NCI-H1417 (cell line): ENCODE data around the gene CNGA1.
A peak's percentile ranks its signal among the peaks of the same experiment; 100 is the strongest.
"Not testable (repeated sequence)": the region's sequence is repeated elsewhere in the genome, so short reads cannot be mapped to it uniquely, and the experiment has no call there.

Source experiments
- DNase-seq, 3 experiments: peaks; one replicate each; lab custom pipeline; 2025; lab: John Stamatoyannopoulos, UW

Gene CNGA1

DNA sequence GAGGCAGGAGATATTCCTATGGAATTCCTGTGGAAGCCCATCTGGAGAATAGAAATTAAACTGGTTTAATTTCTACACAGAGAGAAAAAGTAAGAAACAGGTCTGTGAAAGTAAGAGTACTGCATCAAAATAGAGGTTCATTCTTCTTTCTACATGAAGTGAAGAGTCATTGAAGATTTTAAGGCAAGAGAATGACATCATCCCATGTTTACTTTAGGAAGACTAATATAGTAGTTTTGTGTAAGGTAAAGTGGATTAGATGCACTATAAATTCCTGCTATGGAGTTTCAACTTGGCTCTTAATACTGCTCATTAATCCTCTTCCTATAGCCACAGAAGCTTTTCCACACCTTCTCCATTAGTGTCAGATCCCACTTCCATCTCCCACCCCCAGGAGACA, 47.6 kb downstream of the CNGA1 start:
- DNase-seq, result no peak

DNA sequence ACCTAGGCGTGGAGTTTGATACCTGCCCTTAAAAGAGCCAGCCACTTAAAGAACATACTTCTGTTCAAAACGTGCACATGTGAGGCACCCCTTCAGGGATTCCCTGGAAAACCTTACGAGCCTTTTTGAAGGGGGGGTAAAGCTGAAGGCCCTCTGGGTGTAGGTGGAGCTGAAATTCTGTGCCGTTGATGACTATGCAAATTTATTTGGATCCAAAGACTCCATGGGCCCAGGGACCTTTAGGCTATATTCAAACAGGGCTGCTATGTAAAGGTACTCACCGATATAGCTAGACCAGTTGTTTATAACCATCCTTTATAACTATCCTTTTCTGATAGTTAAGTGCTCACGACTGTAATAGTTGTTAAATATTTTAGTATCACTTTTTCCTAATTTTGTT, 61.8 kb downstream of the CNGA1 start:
- DNase-seq, result no peak

DNA sequence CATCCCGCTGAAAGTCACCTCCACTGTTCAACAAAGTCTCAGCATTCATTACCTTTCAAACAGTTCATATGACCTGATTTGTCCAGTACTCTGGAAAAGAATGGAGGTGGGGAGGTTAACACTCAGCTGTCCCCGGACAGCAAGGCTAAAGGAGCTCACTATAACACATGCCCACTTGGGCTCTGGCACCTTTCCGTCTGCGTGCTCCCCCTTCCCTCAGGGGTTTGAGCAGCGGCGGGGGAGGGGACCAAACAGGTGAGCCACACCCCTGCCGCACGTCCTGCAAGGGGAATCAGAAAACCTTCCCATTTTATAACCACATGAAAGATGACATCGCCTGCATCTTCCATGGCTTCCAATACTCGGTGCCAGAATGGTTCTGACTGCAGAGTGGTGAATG, 62.2 kb downstream of the CNGA1 start:
- DNase-seq, result no peak

DNA sequence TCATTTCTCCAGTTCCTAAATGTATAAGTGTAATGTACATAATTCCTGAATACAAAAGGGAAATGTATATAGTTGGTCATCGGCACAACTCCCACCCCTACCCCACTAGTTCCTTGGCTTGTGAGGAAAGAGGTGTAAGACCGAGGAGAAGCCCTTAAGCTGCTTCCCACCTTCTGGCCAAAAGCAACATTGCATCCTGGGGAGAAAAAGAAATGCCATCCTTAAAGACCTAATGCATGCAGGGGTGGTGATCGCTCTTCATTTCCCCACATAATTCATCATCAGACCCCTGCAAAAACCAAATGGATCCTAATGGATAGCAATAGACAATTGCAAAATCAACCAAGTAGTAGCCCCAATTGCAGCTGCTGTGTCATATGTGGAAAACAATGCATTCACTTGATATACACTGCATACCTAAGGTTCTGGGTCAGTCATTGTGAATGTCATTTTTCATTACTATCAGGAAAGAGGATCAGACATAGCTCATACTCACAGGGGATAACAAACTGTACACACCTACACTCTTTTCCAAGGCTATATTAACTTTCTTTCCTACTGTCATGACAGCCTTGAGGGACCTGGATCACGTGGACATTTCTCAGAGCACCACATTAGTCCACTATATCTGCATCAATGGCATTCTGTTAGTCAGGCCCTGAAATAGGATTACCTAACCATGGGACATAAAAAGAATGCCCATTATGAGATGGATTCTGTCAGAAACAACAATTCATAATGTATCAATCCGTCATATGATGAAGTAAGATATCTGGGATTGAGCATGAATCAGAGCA, 70.4 kb downstream of the CNGA1 start:
- DNase-seq, result no peak

DNA sequence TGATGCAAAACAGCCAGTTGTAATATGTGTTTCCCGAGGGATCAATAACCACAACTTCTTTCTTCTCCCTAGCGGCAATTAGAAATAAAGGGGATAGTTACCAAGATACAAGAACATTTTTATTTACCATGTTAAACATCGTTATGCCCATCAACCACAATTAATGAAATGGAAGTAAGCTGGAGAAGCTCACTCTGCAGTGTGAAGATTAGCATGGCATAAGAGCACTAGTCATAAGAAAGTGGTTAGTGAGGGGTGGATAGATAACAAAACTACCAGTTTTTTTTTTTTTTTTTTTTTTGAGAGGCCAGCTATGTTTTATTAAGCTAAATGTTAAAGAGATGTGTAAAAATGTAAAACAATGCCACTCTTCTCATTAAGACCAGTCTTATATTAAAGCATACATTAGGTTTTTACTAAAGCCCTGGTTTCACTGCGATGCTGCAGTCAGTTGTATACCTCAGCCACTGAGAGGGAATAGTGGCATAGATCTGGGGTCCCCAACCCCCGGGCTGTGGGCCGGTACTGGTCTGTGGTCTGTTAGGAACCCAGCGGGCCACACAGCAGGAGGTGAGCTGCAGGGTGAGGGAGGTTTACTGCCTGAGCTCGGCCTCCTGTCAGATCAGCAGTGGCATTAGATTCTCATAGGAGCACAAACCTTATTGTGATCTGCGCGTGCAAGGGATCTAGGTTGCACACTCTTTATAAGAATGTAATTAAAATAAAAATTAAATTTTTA, 74.2 kb downstream of the CNGA1 start:
- DNase-seq, result peak in 1 of 3 experiments; percentile 52

DNA sequence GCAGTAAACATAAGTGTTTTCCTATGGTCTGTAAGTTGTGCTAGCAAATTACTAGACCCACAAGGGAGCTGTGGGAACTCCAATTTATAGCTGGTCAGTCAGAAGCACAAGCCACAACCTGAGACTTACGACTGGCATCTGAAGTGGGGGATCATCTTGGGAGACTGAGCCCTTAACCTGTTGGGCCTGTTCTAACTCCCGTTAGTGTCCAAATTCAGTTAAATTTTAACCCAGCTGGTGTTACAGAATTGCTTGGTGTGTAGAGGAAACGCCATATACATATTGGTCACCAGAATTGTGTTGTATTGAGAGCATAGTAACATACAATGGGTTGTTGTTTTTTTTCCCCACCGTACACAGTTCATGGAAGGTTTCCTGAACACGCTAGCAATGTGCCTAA, 77.0 kb downstream of the CNGA1 start:
- no peak for DNase-seq

DNA sequence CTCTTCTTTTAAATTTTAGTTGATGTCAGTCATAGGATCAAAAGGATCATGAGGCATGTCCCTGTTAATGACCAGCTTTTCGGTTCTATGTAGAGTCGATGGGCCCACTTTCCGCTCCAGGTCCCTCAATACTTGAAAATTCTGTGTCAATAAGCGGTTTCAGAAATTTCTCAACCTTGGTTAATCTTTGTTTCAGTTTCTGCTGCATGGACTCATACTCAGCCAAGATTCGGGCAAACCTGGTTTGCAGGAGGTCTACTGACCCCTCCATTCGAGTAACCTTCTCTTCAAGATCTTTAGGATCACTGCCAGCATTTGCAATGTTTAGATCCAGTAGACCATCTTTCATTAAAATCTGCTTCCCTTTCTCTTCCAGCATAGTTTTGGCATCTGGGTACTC, 80.1 kb downstream of the CNGA1 start:
- DNase-seq, result no peak

DNA sequence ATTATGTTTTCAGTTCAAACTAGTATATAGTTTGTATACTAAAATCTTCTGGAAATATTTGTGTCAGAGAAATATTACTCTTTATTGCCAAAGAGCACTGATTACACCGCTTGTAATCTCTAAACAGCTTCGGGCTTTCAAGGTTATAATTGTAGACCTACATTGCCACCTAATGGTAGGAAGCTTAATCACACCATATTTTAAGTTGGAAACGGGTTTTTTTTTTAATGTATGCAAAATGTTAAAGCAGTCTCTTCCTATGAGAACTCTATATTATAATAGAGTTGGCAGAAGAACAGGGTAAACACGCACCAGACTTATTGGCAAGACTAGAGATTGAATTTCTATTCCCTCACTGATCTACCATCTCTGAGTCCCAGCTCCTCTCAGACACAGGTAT, 82.6 kb downstream of the CNGA1 start:
- peak; percentile 8 to 59 (median 24) for DNase-seq

DNA sequence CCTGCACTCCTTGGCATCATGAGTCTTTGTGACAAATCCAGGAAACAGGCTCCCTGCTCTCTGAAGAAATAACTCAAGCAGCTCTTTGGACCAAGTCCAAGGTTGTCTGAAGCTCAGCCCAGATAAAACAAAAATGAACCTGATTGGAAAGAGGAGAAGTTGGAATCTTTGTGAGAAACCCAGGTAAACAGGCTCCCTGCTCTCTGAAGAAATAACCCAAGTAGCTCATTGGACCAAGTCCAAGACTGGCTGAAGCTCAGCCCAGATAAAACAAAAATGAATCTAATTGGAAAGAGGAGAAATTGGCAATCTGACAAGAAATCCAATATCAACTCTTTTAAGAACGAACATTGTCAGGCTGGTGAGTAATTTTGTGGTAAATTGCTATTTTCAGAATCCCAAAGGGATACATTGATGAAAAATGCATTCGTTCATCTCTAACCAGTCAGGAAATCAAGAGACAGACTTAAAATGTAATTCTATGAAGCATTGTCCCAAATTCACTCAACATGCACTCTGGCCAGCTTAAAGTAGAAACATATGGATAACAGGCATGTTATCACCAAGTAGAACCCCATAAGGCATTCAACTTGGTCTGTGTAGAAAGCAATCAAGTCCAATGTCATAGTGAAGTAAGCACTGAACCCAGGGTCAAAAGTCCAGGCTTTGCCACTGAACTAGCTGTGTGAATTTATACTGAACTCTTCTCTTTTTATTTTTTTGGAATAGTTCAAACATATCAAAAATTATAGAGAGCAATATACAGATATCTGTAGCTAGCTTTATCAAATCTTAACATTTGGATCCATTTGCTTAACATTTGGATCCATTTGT, 85.3 kb downstream of the CNGA1 start:
- DNase-seq, result no peak

DNA sequence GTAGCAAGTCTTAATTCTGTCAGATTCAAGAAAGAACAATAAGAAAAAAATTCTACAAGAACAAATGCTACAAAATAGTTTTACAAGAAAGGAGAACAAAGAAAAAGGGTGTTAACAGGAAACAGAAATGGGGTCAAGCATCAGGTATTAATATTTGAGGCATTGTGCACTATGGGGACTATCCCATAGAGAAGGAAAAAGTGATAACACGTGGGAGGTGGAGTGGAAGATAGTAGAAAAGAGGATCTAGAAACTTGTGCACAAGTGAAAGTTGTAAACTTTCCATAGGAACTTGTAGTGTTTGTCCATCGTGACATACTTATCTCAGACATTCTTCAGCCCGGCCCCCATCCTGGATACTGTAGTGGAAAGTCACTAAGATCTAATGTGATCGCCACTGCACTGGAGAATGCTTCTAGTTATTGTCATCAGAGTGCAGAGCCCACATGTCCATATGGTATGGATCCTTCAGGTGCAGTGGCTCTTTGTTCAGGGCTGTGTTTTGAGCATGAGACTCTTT, 86.7 kb downstream of the CNGA1 start:
- DNase-seq, result no peak

DNA sequence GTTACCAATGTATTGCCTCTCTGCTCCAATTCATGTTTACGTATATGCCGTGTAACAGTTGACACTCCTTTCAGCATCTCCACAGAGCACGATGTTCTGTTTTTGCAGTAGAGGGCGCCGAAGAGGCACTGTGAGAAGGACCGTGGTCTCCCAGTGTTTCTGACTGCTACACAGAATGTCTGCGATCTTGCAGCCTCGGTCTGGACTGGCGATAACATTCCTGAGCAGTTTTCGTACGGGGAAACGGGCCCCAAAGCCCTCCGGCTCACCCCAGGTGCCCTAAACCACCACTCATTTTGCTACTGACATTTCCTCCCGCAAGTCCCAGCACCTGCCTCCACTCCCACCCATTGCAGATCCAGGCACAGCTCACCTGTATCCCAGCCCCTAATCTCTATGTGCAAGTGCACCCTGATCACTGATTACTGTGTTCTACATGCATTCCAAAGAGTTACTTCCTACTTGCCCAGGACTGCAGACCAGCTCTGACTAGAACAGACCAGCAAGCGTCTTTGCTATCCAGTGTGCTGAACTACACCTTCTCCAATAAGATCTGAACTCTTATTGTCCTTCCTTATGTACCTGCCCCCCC, 89.7 kb downstream of the CNGA1 start:
- DNase-seq, result peak; percentile 31 to 75 (median 40)

DNA sequence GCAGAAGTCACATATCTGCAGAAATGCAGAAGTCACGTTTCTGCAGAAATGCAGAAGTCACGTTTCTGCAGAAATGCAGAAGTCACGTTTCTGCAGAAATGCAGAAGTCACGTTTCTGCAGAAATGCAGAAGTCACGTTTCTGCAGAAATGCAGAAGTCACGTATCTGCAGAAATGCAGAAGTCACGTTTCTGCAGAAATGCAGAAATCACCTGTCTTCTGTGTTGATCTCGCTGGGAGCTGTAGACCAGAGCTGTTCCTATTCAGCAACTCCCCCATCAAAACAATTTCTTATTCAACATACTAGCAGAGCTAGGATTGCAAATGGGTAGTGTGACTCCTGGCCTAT, 93.2 kb downstream of the CNGA1 start:
- not testable (repeated sequence) for DNase-seq

DNA sequence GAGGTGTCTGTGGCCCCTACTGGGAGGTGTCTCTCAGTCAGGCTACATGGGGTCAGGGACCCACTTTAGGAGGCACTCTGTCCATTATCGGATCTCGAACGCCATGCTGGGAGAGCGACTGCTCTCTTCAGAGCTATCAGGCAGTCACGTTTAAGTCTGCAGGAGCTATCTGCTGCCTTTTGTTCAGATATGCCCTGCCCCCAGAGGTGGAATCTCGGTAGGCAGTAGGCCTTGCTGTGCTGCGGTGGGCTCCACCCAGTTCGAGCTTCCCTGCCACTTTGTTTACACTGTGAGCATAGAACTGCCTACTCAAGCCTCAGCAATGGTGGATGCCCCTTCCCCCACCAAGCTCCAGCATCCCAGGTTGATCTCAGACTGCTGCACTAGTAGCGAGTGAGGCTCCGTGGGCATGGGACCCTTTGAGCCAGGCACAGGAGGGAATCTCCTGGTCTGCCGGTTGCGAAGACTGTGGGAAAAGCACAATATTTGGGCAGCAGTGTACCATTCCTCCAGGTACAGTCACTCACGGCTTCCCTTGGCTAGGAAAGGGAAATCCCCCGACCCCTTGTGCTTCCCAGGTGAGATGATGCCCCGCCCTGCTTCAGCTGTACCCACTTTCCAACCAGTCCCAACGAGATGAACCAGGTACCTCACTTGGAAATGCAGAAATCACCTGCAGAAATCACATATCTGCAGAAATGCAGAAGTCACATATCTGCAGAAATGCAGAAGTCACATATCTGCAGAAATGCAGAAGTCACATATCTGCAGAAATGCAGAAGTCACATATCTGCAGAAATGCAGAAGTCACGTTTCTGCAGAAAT, 93.8 kb downstream of the CNGA1 start:
- DNase-seq, result not testable (repeated sequence)

DNA sequence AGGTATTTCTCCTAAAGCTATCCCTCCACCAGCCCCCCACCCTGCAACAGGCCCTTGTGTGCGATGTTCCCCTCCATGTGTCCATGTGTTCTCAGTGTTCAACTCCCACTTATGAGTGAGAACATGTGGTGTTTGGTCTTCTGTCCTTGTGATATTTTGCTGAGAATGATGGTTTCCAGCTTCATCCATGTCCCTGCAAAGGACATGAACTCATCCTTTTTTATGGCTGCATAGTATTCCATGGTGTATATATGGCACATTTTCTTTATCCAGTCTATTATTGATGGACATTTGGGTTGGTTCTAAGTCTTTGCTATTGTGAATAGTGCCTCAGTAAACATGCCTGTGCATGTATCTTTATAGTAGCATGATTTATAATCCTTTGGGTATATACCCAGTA, 99.3 kb downstream of the CNGA1 start:
- not testable (repeated sequence) for DNase-seq

DNA sequence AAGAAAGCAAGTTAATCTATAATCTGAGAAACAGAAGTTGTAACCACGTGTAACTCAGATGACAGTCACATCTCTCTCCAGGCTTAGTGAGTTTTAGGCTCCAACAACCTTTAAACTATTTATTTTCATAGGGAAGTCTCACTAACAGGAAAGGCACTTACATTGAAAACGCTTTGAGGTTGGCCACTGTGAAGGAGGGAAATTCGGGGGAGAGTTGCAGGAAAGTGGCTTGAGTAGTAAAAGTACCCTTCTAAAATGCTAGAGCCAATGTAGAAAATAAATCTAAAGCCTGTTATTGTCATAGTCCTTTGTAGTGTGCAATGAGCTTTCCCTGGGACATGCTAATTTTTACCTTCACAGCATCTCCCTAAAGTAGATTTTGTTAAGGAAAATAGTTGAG, 101.1 kb downstream of the CNGA1 start:
- no peak for DNase-seq

DNA sequence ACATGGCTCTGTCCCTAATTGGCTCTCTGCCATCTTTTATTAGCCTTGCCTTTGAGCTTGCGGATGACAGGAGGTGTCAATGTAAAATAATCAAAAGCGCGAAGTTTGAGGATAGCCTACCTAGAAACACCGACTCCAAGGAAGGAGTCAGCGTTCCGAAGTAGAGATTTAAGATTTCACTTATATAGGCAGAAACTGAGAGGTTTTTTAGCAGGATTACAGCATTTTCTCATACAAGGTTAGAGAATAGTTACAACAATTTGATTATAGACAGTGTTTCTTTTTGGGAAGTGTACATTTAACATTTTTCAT, 101.6 kb downstream of the CNGA1 start:
- no peak for DNase-seq

DNA sequence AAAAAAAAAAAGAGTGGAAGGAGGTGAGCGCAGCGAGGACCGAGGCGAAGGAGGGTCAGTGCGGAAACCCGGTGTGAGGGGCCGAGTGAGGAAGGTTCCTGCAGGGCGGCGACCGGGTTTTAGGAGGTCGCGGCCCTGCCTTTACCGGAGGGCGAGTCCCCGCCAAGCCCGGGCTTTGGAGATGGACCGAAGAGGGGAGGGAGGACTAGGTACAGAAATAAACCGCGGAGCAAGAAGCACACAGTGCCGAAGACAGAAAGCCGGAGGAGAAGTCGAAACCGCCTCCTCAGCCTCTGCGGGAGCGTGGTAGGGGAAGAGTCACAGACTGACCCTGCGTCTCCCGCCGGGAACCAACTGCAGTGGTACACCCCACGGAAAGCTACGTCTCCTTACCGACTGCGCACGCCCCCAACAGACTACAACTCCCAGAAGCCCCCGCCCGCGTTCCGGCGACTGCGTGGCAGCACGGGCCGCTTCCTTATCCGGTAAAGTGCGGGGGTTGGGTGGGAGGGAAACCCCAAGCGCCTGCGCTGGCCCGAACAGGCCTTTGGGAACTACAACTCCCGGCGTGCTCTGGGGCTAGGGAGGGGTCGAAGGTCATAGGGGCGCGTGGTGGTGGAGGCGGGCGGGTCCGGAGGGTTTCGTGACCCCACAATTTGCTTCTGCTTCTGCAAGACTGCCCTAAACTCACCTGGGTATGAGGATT, 102.1 kb downstream of the CNGA1 start, which contains the start of gene NFXL1:
Gene NFXL1, minus strand, starts transcription at position 364 of the 706 bp plus-strand sequence. CDS start 380 bp downstream, outside the sequence.
- DNase-seq, result peak; percentile 97 to 98 (median 98)

DNA sequence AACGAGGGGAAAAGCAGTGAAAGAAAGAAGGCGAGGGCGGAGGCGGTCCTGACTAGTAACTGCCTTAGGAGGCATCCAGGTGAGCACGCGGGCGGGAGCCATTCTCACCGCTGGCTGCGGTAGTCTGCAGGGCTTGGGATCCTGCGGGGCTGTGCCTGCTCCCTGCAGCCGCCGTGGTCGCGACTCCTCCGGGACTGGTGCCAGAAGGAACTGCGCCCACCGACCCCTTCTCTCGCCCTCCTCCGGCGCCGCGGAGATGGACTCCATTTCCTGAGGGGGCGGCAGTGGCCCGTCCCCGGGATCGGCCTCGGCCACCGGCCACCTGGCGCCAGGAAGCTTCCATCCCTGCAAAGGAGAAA, 102.6 kb downstream of the CNGA1 start:
- peak in 1 of 3 experiments; percentile 46 for DNase-seq

DNA sequence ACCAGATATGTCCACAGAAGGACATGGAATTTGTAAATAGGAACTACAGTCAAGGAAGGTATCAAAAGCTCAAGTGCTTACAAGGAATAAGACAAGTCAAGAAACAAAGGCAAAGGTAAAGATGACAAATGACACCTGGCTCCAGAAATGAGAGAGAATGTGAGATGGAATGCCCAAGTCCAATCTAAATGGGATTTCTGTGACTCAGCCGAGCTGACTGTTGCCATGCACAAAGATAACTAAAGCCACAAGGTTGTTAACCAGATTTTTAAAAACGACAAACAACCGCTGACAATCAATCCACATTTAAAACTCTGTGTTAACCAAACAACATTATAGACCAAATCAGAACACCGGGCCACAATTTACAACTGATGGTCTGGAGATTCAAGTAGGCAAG, 103.2 kb downstream of the CNGA1 start:
- peak in 2 of 3 experiments; percentile 18 to 57 for DNase-seq

DNA sequence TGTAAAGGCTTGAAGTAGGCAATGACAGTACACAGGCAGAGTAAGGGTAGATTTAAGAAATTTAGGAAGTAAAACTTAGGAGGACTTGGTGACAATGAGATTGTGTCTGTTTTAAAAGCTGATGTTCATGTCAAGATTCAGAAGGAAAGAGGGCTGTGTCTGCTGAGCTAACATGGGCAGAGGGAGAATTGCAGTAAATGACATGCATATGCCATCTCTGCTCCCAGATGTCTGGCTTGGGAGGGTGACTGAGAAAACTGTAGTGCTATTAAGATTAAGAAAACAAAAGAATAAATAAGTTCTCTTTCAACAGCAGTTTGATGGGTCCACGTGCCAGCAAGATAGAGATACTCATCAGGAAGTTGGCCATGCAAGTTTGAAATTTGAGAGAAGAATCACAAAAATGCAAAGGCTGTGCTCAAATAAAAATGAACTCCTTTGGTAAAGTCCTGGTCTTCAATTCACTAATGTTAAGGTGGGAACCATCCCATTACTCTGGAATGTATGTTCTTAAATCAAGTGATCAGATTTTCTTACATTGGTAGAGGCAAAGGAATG, 109.3 kb downstream of the CNGA1 start:
- DNase-seq, result no peak
